ENCODE data around the gene VPS51.

Gene VPS51

DNA sequence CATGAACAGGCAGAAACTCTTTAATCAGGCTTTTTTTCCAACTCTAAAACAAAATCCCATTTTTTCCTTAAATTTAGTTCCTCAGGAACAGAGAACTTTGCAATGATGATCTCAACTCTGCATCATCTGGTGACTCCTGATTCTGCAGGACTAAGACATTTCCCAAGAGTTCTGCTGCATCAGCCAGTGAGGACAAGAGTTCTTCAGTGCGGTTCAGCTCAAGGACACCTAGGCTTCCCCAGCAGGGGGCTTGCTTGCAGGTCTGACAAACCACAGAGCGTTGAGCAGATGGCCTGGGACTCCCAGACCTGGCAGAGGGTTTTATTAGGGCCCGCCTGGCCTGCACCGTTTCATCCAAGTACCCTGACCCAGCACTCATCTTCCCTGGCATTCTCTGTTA, 18.6 kb upstream of the VPS51 start:
- no peak for DNase-seq

DNA sequence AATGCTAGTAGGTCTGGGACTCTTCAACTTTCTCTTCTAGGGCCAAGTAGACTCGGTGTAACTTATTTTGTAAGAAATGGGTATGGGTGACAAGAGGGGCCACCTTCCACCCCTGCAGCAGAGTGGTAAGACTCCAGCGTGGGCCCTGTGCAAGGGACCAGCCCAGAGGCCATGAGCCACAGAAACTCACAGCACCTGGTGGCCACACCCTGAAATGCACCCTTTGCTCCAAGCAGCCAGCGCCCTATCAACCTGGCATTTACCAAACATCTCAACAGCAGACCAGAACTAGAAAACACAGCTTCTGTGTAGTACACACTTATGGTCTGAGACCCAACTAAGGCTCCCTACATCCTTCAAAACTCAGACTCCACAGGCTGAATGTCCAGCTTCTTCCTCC, 17.9 kb upstream of the VPS51 start:
- DNase-seq: peak; percentile 63

GRCh38 chr11:65078786-65079342, 17.1 kb upstream of the VPS51 start:
- no peak for DNase-seq

- no peak for DNase-seq
Measured at GRCh38 chr11:65083134-65083833, 12.7 kb upstream of the VPS51 start.

DNA sequence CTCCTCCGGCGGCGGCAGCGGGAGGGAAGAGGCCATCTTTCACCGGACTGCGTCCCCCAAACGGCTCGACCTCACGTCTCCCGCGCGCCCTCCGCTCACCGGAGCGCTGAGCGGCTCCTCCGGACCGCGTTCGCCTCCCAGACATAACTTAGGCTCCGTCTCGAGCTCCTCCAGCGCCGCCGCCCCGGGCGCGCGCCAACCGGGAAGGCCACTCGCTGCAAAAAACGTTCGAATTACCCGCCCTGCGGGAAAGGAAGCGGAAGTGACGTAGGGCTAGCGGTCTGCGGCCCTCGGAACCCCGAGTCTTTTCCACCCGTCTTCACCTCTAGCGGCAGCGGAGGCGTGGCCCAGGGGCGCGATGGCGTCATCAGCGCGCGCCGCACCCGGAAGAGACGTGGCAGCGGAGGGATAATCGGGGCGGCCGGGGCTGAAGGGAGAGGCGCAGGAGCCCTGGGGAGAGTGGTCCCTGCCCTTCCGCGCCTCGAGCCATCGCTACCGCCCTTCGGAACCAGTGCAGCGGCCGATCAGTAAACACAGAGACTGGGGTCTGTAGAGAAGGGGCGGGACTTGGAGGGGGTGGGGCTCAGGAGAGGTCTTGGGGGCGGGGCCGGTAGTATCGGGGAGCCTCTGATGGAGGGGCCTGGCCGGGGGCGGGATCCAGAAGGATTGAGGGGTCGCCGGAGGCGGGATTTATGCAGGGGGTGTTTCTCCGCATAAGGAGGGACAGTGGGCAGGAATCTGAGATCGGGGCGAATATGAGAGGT, 12.0 kb upstream of the VPS51 start, which contains the start of the genes CDCA5 and ZFPL1:
TSS of gene CDCA5 (minus strand) at position 207 of the 764 bp plus-strand sequence. CDS start at position 145, 62 bp downstream.
TSS of gene ZFPL1 (plus strand) at position 389 of the 764 bp plus-strand sequence. CDS start 477 bp downstream, outside the sequence.
- DNase-seq: peak; percentile 91

GRCh38 chr11:65084598-65085375, 11.2 kb upstream of the VPS51 start:
- no peak for DNase-seq

GRCh38 chr11:65085446-65085845, 10.6 kb upstream of the VPS51 start:
- DNase-seq: no peak

GRCh38 chr11:65086809-65087208, 9.2 kb upstream of the VPS51 start:
- no peak for DNase-seq

- no peak for DNase-seq
Measured at GRCh38 chr11:65087216-65087615, 8.8 kb upstream of the VPS51 start.

DNA sequence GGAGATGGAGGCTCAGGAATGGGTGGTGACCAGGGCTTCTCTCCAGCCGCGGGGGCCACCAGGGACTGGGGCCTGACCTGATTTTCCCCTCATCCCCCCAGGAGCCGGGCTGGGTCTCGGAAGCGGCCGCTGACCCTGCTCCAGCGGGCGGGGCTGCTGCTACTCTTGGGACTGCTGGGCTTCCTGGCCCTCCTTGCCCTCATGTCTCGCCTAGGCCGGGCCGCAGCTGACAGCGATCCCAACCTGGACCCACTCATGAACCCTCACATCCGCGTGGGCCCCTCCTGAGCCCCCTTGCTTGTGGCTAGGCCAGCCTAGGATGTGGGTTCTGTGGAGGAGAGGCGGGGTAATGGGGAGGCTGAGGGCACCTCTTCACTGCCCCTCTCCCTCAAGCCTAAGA, 8.2 kb upstream of the VPS51 start:
- DNase-seq: no peak

DNA sequence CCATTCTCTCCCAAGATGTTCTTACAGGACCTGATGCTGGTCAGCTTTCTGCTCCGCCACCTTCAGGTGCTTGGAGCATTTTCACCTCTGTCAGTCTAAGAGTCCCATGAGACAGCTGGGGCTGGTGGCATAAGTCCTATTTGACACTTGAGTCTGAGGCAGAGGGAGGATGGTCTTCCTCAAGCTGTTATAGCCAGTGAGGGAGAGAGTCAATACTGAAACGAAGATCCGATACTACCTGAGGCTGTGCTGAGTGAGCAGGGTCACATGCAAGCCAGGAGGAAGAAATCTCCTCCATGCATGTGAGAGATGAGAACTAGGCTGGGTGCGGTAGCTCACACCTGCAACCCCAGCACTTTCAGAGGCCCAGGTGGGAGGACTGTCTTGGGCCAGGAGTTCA, 6.4 kb upstream of the VPS51 start:
- no peak for DNase-seq

DNA sequence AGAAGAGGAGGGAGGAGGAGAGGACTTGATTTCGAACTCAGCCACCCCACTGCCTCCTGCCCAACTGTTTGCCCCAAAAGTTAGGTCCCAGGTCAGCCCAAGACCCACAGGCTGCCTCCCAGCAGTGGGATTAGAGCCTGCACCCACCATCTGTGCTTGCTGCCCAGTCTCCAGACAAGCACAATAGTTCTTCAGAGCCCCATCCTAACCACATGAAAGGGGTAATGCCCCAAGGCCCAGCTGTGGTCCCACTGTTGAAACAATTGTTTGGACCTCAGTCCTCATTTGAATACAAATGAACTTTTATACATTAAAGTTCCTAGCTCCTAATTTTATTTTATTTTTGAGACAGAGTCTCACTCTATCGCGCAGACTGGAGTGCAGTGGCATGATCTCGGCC, 5.4 kb upstream of the VPS51 start:
- DNase-seq: no peak

GRCh38 chr11:65095427-65095826, 587 bp upstream of the VPS51 start:
- no peak for DNase-seq

- DNase-seq: no peak
Measured at GRCh38 chr11:65096926-65097325, 912 bp downstream of the VPS51 start.

- no peak for DNase-seq
Measured at GRCh38 chr11:65100674-65101350, 4.8 kb downstream of the VPS51 start.

DNA sequence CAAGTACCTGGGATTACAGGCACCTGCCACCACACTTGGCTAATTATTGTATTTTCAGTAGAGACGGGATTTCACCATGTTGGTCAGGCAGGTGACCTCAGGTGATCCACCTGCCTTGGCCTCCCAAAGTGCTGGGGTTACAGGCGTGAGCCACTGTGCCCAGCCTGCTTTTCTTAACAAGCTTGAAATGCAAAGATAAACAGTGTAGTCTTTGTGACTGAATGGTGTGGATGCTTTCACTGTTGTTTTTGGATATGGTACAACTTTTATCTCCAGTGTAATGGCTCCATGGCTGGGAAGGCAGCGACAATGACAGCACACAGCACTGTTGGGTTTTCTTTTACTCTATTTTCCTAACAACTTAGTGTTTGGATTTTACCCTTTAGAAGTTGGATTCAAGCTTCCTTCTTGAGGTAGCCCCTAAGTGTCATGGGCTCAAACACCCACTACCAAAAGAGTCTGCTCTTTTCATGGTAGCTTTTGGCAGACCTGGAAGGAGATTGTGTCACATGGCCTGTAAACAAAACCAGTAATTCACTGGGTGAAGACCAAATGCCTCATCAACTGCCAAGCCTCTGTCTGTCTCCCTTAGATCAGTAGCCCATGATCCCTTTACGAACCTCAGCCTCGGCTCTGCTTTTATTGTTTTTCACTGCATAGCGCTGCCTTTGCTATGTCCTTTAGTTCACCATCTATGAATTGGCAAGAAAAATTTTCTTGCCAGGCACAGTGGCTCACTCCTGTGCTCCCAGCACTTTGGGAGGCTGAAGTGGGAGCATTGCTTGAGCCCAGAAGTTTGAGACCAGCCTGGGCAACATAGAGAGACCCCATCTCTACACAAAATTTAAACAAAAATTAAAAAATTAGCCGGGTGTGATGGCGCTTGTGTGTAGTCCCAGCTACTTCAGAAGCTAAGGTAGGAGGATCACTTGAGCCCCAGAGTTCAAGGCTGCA, 6.4 kb downstream of the VPS51 start:
- DNase-seq: no peak

- DNase-seq: no peak
Measured at GRCh38 chr11:65103476-65103875, 7.5 kb downstream of the VPS51 start.

DNA sequence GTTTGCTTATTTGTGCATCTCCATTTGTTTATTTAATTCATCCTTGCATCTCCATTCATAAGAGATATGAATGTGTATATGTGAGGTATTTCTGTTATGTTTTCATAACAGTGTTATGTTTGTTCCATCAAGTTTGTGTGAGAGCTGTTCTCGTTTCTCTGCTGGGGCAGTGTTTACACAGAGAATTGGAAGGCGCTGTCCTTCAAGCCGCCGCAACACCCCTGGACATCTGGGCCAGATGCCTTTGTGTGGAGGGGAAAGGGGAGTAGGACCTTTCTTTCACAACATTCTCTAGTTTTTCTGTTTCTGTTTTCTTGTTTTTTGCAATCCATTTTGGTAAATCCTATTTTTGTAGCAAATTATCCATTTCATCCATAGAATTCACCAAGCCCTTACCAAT, 8.6 kb downstream of the VPS51 start:
- no peak for DNase-seq

DNA sequence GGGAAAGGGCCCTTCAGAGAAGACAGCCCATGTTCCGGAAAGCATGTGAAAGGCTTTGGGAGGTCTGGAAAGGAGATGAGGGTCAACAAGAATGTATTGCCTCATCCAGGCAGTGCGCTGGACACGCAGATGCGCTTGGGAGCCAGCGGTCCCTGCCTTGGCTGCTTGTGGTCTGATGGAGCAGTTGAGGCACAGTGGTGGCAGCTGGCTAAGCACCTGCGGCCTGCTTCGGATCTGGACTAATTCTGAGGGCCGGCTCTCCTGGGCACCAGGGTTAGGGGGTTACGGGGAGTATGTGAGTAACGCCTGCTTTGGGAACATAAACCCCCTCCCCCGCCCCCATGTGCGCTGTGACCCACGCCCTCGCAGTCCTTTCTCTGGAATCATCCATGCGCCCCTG, 11.1 kb downstream of the VPS51 start:
- DNase-seq: no peak

GRCh38 chr11:65107751-65108468, 11.9 kb downstream of the VPS51 start:
- DNase-seq: no peak
